HG03159 (cell line): ENCODE data around the gene SF3B5.
"Not testable (repeated sequence)": the region's sequence is repeated elsewhere in the genome, so short reads cannot be mapped to it uniquely, and the experiment has no call there.

Source experiments
- ATAC-seq: cut with Tn5 transposase; IDR thresholded peaks from one replicate; pipeline ENCODE4 v1.9.1; 2021; ENCODE audit warnings: mild to moderate bottlenecking, moderate library complexity; ENCODE audit not compliant: unreplicated experiment

SF3B5 gene

GRCh38 chr6:144095134-144096002, at the start of gene SF3B5:
TSS of gene SF3B5 (minus strand) at chr6:144095573. CDS start at chr6:144095497, 76 bp downstream.
- ATAC-seq: peak; percentile 93

GRCh38 chr6:144144996-144145395, 49.6 kb upstream of the SF3B5 start:
- ATAC-seq: no peak

- ATAC-seq: no peak
Measured at GRCh38 chr6:144143878-144144277, 48.5 kb upstream of the SF3B5 start.

GRCh38 chr6:144143106-144143505, 47.7 kb upstream of the SF3B5 start:
- no peak for ATAC-seq

- ATAC-seq: no peak
Measured at GRCh38 chr6:144141470-144141869, 46.1 kb upstream of the SF3B5 start.

- ATAC-seq: peak; percentile 90
Measured at GRCh38 chr6:144140867-144141266, 45.5 kb upstream of the SF3B5 start.

GRCh38 chr6:144139817-144140216, 44.4 kb upstream of the SF3B5 start:
- ATAC-seq: no peak

GRCh38 chr6:144138542-144138941, 43.2 kb upstream of the SF3B5 start:
- no peak for ATAC-seq

- no peak for ATAC-seq
Measured at GRCh38 chr6:144134737-144135136, 39.4 kb upstream of the SF3B5 start.

GRCh38 chr6:144134176-144134575, 38.8 kb upstream of the SF3B5 start:
- no peak for ATAC-seq

GRCh38 chr6:144133225-144133821, 38.0 kb upstream of the SF3B5 start:
- ATAC-seq: no peak

- ATAC-seq: not testable (repeated sequence)
Measured at GRCh38 chr6:144132167-144132690, 36.9 kb upstream of the SF3B5 start.

GRCh38 chr6:144131248-144131709, 35.9 kb upstream of the SF3B5 start:
- peak; percentile 38 for ATAC-seq

- no peak for ATAC-seq
Measured at GRCh38 chr6:144129469-144129868, 34.1 kb upstream of the SF3B5 start.

- ATAC-seq: peak; percentile 53
Measured at GRCh38 chr6:144127097-144127496, 31.7 kb upstream of the SF3B5 start.

- no peak for ATAC-seq
Measured at GRCh38 chr6:144123836-144124235, 28.5 kb upstream of the SF3B5 start.

GRCh38 chr6:144123421-144123820, 28.0 kb upstream of the SF3B5 start:
- ATAC-seq: no peak

GRCh38 chr6:144122861-144123260, 27.5 kb upstream of the SF3B5 start:
- no peak for ATAC-seq

GRCh38 chr6:144119376-144119775, 24.0 kb upstream of the SF3B5 start:
- no peak for ATAC-seq

- no peak for ATAC-seq
Measured at GRCh38 chr6:144115219-144115618, 19.8 kb upstream of the SF3B5 start.

- no peak for ATAC-seq
Measured at GRCh38 chr6:144113366-144113765, 18.0 kb upstream of the SF3B5 start.

GRCh38 chr6:144110210-144110609, 14.8 kb upstream of the SF3B5 start:
- ATAC-seq: no peak
